Measurements from ENCODE around the gene LRRC26.
A peak's percentile ranks its signal among the peaks of the same experiment; 100 is the strongest.

Gene LRRC26

DNA sequence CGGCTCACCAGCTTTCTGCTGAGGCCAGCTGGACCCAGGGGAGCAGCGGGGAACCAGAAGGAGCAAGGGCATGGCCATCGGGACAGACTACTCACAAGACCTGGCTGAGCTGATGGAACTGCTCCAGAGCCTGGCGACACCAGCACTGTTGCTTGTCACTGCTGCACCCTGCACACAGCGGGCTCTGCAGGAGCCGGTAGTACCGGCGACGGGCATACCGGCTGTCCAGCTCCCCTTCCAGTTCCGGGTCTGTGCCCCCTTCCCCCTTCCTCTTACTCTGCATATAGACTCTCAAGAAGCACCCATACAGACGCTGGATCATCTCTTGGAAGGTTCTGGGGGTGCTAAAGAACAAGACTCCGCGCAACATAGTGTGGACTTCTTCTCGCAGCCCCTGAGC is 17.5 kb upstream of the LRRC26 start:
- TF ChIP-seq, protein P1, sequence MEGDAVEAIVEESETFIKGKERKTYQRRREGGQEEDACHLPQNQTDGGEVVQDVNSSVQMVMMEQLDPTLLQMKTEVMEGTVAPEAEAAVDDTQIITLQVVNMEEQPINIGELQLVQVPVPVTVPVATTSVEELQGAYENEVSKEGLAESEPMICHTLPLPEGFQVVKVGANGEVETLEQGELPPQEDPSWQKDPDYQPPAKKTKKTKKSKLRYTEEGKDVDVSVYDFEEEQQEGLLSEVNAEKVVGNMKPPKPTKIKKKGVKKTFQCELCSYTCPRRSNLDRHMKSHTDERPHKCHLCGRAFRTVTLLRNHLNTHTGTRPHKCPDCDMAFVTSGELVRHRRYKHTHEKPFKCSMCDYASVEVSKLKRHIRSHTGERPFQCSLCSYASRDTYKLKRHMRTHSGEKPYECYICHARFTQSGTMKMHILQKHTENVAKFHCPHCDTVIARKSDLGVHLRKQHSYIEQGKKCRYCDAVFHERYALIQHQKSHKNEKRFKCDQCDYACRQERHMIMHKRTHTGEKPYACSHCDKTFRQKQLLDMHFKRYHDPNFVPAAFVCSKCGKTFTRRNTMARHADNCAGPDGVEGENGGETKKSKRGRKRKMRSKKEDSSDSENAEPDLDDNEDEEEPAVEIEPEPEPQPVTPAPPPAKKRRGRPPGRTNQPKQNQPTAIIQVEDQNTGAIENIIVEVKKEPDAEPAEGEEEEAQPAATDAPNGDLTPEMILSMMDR (conservative IDR thresholded peaks at IDR 0.05; ENCODE audit: low read length), result no peak
- no peak for DNase-seq (ENCODE audit: low read depth)
- peak overlapping the region; percentile 96 for H3K4me3 ChIP-seq (ENCODE audit: low read length)

GRCh38 chr9:137186385-137186784 is 16.5 kb upstream of the LRRC26 start:
- H3K4me3 ChIP-seq (ENCODE audit: low read length), result no peak overlapping the region
- no peak for DNase-seq (ENCODE audit: low read depth)
- TF ChIP-seq, protein P1 (conservative IDR thresholded peaks at IDR 0.05; ENCODE audit: low read length), result no peak

DNA sequence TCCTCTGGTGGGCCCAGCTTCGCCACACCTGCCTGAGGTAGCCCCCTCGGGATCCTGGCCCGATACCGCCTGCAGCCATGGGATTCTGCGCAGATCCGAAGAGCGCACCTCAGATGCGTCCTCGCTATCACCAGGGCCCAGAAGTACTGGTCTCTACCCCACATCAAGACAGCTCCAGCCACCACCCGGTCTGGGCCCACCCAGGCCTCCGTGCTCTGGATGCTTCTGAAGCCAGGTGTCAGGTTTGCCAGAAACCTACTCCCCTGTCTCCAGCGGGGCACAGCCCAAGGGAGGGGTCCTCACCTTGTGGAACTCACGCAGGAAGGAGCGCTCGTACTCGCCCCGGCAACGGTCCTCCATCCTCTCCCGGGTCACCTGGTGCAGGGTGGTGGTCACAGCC is 16.1 kb upstream of the LRRC26 start:
- no peak overlapping the region for H3K4me3 ChIP-seq (ENCODE audit: low read length)
- TF ChIP-seq, protein P1 (conservative IDR thresholded peaks at IDR 0.05; ENCODE audit: low read length), result no peak
- DNase-seq (ENCODE audit: low read depth), result no peak

DNA sequence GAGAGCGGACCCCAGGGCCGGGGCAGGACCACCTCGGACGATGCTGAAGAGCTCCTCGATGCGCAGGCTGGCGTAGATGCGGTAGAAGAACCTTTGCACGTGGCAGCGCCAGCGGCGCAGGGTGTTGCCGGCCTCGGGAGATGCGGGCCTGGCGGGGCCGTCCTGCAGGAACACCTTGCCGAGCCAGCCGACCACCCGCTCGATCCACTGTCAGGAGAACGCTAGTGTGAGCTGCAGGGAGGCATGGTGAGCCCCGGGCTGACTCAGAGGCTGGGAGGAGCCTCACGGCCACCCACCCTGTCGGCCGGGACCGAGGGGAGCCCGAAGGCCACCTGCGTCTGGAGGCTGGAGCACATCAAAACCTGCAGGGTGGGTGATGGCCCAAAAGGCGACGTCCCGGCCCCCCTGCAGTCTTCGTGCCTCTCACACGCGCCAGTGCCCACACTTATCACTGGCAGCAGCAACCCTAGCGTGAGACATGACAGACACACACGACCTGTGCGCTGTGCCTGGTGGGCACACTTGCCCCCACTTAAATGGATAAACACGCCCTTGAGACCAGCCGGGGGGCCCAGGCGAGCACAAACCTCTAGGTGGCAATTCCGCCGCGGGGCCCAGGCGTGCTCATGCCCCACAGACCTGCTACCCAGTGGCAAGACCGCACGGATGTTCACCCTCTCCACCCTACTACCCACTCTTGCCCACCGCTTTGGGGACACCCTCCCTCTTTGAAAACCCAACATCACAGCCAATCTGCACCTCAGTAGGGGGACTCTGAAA is 15.2 kb upstream of the LRRC26 start:
- no peak overlapping the region for H3K4me3 ChIP-seq (ENCODE audit: low read length)
- TF ChIP-seq, protein P1 (conservative IDR thresholded peaks at IDR 0.05; ENCODE audit: low read length), result no peak
- no peak for DNase-seq (ENCODE audit: low read depth)

DNA sequence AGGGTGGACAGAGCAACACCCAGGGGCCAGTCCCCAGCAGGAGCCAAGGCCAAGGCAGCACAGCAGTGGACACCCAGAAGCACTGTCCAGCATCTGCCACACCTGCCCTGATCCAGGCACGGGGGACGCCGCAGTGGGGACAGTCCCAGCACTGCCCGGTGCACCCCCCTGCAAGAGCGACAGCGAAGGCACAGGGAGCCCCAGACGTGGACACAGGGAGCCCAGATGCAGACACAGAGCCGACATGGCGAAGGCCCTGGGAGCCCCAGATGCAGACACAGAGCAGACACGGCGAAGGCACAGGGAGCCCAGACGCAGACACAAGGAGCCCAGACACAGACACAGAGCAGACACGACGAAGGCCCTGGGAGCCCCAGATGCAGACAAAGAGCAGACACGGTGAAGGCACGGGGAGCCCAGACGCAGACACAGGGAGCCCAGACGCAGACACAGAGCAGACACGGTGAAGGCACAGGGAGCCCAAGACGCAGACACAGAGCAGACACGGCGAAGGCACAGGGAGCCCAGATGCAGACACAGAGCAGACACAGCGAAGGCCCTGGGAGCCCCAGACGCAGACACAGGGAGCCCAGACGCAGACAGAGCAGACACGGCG is 14.2 kb upstream of the LRRC26 start:
- TF ChIP-seq, protein P1 (conservative IDR thresholded peaks at IDR 0.05; ENCODE audit: low read length), result no peak
- DNase-seq (ENCODE audit: low read depth), result no peak
- H3K4me3 ChIP-seq (ENCODE audit: low read length), result no peak overlapping the region

DNA sequence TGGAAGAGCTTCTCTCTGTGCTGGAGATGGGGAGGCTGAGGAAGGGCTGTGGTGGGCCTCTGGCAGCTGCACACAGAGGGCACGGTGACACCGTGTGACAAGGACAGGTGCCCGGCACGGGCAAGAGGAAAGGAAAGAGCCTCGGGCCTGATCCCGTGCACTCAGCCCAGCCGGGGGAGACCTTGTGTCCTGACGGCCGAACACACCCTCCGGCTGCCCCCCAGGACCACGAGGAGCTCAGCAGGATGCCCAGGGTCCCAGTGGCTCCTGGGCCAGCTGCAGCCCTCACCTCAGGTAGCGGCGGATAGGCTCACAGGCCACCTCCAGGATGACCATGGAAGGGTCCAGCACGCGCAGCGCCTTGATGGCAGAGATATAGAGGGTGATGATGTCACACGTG is 13.0 kb upstream of the LRRC26 start:
- no peak overlapping the region for H3K4me3 ChIP-seq (ENCODE audit: low read length)
- DNase-seq (ENCODE audit: low read depth), result no peak
- TF ChIP-seq, protein P1 (conservative IDR thresholded peaks at IDR 0.05; ENCODE audit: low read length), result no peak

- TF ChIP-seq, protein P1 (conservative IDR thresholded peaks at IDR 0.05; ENCODE audit: low read length), result no peak
- H3K4me3 ChIP-seq (ENCODE audit: low read length), result no peak overlapping the region
- no peak for DNase-seq (ENCODE audit: low read depth)
These were observed 11.8 kb upstream of the LRRC26 start for GRCh38 chr9:137181680-137182079.

Measured in AG10803 (cell line).